ENCODE data around the gene PYY.
A peak's percentile ranks its signal among the peaks of the same experiment; 100 is the strongest.
"Not testable (repeated sequence)": the region's sequence is repeated elsewhere in the genome, so short reads cannot be mapped to it uniquely, and the experiment has no call there.

Gene PYY

DNA sequence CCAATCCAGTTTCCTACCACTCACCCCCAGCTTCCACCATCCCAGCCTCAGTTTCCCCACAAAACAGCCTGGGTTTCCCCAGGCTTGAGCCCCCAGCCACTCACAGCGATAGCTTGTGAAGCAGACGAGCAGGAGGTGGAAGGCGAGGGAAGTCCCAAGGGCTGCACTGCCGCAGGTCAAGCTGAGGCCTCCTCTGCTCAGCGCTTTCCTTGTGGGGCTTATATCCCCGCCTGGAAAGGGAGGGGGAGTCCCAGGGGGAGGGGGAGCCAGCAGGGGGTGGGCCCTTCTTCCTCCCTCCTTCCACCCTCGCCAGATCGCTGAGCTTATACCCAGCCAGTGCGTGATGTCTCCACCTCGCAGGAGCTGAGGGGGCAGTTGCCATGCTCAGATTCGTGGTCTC lies at the start of gene PYY:
PYY (minus strand) TSS at position 195 of the 400 bp plus-strand sequence. CDS start 457 bp downstream, outside the sequence.
- in situ Hi-C loops (cut with HindIII; ENCODE audit: low pct_ligation_motif_present, low pct_unique_long_range_greater_than_20kb, low sequenced_read_pairs), result no loop called here
- no peak for DNase-seq

DNA sequence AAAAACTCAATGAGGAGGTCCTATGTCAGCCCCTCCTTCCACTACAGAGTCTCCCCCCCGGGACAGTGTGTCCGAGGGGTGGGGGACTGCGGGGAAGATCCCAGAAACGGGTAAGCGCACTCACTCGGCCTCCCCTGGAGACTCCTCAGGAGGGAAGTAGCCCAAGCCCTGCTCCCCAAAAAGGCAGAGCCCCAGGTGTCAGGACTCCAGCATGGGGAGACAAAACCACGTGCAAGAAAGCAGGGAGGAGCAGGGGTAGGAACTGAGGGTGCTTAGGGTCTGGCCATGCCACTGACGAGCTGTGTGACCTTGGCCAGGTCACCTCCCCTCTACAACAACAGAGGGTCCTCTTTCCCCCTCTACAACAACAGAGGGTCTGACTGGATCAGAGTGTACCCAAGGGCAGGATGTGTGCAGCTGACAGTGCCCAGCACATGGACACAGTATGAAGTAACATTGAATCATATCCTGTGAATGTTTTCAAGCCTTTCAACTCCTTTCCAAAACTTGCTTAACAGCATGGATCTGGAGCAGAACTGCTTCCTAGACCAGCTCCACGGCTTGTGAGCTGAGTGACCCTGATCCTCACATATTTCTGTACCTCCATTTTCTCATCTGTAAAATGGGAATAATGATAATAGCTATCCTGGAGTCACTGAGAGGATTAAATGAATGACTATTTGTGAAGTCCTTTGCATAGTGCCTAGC lies 48.6 kb upstream of the PYY start:
- in situ Hi-C loops (cut with HindIII; ENCODE audit: low pct_ligation_motif_present, low pct_unique_long_range_greater_than_20kb, low sequenced_read_pairs), result no loop called here
- peak; percentile 28 for DNase-seq

GRCh38 chr17:44001461-44001920 lies 47.8 kb upstream of the PYY start:
- in situ Hi-C loops (cut with HindIII; ENCODE audit: low pct_ligation_motif_present, low pct_unique_long_range_greater_than_20kb, low sequenced_read_pairs), result no loop called here
- no peak for DNase-seq

- in situ Hi-C loops (cut with HindIII; ENCODE audit: low pct_ligation_motif_present, low pct_unique_long_range_greater_than_20kb, low sequenced_read_pairs), result no loop called here
- DNase-seq, result no peak
Measured at GRCh38 chr17:44000871-44001460, 47.2 kb upstream of the PYY start.

DNA sequence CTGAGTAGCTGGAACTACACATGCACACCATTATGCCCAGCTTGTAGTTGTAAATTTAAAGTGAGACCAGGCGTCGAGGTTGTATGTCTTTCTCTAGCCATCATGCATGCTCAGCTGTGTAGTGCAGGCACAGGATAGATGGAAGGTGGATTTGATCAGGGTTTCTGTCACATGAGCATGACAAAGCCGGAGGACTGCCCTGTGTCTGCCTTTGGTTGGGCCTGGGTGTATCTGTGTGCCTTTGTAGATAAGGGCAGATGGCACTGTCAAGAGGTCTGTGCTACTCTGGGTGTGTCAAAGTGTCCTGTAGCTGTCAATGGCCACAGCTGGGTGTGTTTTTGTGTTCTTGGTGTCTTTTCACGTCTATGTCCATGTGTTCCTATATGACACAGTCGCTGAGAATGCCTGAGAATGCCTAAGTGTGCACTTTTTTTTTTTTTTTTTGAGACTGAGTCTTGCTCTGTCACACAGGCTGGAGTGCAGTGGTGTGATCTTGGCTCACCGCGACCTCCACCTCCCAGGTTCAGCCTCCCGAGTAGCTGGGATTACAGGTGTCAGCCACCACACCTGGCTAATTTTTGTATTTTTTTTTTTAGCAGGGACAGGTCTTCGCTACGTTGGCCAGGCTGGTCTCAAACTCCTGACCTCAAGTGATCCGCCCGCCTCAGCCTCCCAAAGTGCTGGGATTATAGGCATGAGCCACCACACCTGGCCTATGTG lies 46.6 kb upstream of the PYY start:
- in situ Hi-C loops (cut with HindIII; ENCODE audit: low pct_ligation_motif_present, low pct_unique_long_range_greater_than_20kb, low sequenced_read_pairs), result no loop called here
- DNase-seq, result no peak

GRCh38 chr17:43999024-43999423 lies 45.3 kb upstream of the PYY start:
- DNase-seq, result no peak
- in situ Hi-C loops (cut with HindIII; ENCODE audit: low pct_ligation_motif_present, low pct_unique_long_range_greater_than_20kb, low sequenced_read_pairs), result no loop called here

GRCh38 chr17:43998552-43998951 lies 44.8 kb upstream of the PYY start:
- in situ Hi-C loops (cut with HindIII; ENCODE audit: low pct_ligation_motif_present, low pct_unique_long_range_greater_than_20kb, low sequenced_read_pairs), result no loop called here
- no peak for DNase-seq

DNA sequence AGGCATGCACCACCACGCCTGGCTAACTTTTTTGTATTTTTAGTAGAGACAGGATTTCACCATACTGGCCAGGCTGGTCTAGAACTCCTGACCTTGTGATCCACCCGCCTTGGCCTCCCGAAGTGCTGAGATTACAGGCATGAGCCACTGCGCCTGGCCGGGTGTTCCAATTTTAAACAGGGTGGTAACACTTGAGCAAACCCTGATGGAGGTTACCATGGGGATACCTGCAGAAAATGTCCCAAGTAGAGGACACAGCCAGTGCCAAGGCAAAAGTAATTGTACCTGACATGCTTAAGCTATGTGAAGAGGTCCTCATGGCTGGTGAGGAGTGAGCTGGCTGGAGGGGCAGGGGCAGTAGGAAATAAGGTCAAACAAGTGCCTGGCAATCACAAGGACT lies 43.4 kb upstream of the PYY start:
- in situ Hi-C loops (cut with HindIII; ENCODE audit: low pct_ligation_motif_present, low pct_unique_long_range_greater_than_20kb, low sequenced_read_pairs); DNase-seq: not testable (repeated sequence)

GRCh38 chr17:43995150-43995471 lies 41.4 kb upstream of the PYY start:
- in situ Hi-C loops (cut with HindIII; ENCODE audit: low pct_ligation_motif_present, low pct_unique_long_range_greater_than_20kb, low sequenced_read_pairs), result no loop called here
- no peak for DNase-seq

DNA sequence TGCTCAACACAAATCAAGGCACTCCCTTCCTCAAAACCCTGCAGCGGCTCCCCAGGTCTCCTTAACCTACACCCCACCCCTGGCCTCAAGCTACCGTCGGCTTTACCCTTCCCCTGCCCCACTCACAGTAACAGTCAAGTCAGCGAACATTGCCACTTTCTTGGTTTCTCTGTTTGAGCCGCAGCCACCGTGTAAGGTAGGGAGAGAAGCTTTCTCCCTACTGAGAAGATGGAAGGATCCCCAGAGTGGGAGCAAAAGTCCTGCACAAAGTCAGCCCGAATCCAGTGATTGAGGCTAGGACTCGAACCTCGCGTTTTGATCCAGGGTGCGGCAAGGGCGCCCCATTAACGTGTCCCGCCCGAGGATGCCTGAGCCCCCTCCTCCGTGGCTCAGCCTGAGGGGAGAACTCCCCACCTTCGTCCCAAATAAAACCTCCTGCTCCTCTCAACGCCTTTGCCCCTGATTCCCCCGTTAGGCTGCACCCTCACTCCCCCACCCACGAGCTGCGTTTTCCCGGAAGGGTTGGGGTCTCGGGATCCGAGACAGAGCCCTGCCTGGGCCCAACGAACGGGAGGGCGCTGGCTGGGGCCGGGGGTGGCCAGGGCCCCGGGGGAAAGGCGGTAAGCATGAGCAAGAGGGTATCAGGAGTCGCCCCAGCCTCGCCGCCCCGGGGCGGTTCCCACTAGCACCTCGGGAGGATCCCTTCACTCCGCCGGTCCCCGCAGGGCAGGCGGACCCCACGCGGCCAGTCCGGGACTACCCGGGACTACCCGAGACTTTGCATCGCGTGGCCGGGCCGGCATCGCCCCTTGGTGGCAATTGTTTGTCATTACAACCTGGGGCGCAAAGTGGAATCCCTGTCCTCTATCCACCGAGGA lies 40.8 kb upstream of the PYY start:
- in situ Hi-C loops (cut with HindIII; ENCODE audit: low pct_ligation_motif_present, low pct_unique_long_range_greater_than_20kb, low sequenced_read_pairs), result no loop called here
- peak; percentile 64 for DNase-seq

DNA sequence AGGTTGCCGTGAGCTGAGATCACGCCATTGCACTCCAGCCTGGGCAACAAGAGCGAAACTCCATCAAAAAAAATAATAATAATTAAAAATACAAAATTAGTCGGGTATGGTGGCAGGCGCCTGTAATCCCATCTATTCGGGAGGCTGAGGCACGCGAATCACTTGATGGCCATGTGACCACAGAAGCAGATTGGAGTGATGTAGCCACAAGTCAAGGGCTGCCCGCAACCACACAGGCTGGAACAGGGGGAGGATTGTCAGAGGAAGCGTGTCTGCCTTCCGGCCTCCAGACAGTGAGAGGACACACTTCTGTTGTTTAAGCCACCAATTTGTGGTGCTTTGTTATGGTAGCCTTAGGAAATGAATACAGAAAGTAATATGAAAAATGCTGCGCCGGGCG lies 38.9 kb upstream of the PYY start:
- in situ Hi-C loops (cut with HindIII; ENCODE audit: low pct_ligation_motif_present, low pct_unique_long_range_greater_than_20kb, low sequenced_read_pairs), result no loop called here
- no peak for DNase-seq

DNA sequence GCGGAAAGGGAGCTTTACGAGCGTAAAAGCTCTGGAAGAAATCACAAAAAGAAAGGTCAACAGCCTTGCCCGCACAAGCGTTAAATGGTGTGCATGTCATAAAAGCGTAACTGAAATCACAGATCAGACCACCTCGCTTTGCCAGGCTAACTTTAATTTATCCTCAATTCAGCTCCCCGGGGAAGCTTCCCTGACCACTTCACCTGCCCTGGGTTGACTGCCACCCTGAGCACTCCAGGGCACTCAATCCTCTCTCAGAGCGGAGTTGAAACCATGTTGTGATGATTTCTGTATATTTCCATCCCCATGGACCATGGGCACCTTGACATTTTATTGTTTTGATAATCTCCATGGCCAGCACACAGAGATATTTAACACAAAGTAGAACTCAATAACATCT lies 34.6 kb upstream of the PYY start:
- DNase-seq, result no peak
- in situ Hi-C loops (cut with HindIII; ENCODE audit: low pct_ligation_motif_present, low pct_unique_long_range_greater_than_20kb, low sequenced_read_pairs), result no loop called here

GRCh38 chr17:43987131-43988021 lies 33.6 kb upstream of the PYY start:
- DNase-seq, result no peak
- in situ Hi-C loops (cut with HindIII; ENCODE audit: low pct_ligation_motif_present, low pct_unique_long_range_greater_than_20kb, low sequenced_read_pairs), result no loop called here

DNA sequence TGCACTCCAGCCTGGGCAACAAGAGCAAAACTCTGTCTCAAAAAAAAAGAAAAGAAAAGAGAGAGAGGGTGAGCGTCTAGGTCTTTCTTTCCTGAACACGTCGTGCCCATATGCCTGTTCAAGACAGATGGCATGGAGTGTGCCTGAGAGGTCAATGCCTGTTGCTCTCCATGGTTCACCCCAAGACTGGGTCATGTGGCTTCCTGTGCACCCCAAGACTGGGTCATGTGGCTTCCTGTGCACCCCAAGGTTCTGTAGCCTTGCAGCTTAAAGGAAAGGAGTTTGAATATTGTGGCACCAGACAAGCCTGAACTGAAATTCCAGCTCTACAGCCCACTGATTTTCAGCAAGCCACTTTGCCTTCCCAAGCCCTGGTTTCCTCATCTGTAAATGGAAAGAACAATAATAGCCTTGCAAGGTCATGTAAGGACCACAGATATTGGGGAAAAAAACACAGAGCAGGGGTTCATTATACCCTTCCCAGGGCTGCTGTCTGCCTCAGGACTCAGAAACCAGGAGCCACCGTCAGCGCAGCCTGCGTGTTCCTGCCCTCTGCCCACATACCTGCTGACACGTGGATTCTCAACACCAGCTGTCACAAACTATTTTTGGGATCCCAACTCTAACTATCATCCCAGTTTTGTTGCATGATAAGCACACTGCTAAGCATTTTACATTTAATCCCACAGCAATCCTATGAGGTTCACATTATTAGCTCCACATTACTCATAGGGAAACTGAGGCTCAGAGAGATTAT lies 32.7 kb upstream of the PYY start:
- in situ Hi-C loops (cut with HindIII; ENCODE audit: low pct_ligation_motif_present, low pct_unique_long_range_greater_than_20kb, low sequenced_read_pairs), result no loop called here
- DNase-seq, result no peak

GRCh38 chr17:43984521-43984920 lies 30.8 kb upstream of the PYY start:
- in situ Hi-C loops (cut with HindIII; ENCODE audit: low pct_ligation_motif_present, low pct_unique_long_range_greater_than_20kb, low sequenced_read_pairs), result no loop called here
- DNase-seq, result no peak

DNA sequence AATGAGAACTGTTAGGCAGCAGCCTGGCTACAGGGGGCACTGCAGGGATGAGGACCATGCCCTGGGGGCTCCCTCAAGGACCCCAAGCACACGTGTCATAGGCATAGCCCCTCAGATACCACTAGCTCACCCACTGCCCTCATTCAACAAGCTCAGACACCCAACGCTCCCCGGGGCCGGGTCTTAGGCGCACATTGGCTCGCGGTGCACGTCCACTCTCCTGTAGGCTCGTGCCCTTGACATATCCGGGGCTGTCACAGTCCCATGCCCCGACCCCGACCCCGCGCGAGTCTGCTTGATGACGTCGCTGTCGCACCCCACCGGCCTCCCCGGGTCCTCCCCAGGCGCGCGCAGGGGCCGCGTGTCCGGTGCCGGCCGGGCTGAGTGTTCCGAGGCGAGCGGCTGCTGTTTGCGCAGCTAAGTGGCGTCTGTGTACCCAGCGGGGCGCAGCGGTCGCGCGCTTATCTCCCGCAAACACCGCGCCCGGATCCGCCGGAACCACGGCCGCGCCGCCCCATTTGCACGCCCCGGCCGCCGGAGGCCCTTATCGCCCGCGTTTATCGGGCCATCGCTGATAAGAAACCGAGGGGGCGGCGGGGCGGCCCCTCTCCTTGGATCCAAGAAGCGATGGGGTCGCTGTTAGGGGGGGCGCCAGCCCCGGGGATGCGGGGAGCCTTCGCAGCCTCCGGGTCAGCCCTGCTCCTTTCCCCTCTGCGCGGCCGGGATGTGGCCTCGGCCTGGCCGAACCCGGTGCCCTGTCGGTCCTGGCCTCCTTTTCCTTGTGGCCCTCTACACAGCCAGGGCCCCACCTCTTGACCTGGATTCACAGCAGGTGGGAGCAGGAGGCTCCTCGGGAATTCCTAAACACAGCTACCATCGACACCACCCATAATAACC lies 30.0 kb upstream of the PYY start:
- DNase-seq, result no peak
- in situ Hi-C loops (cut with HindIII; ENCODE audit: low pct_ligation_motif_present, low pct_unique_long_range_greater_than_20kb, low sequenced_read_pairs), result no loop called here

DNA sequence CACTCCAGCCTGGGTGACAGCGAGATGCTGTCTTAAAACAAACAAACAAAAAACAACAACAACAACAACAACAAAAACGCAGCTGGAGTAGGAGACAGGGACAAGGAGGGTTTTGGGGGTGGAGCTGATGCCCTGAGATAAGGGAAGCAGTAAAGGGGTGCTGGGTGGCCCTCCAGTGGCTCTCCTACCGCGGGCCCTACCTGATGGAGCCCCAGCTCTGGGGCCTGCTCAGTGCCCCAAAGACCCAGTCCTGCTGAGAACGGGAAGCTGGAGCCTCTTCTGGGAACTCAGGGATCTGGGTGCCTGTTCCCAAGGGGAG lies 29.4 kb upstream of the PYY start:
- DNase-seq, result no peak
- in situ Hi-C loops (cut with HindIII; ENCODE audit: low pct_ligation_motif_present, low pct_unique_long_range_greater_than_20kb, low sequenced_read_pairs), result no loop called here

Data from ACHN (cell line).